ENCODE results near the gene CACNA1C.

- TF ChIP-seq, protein P1, sequence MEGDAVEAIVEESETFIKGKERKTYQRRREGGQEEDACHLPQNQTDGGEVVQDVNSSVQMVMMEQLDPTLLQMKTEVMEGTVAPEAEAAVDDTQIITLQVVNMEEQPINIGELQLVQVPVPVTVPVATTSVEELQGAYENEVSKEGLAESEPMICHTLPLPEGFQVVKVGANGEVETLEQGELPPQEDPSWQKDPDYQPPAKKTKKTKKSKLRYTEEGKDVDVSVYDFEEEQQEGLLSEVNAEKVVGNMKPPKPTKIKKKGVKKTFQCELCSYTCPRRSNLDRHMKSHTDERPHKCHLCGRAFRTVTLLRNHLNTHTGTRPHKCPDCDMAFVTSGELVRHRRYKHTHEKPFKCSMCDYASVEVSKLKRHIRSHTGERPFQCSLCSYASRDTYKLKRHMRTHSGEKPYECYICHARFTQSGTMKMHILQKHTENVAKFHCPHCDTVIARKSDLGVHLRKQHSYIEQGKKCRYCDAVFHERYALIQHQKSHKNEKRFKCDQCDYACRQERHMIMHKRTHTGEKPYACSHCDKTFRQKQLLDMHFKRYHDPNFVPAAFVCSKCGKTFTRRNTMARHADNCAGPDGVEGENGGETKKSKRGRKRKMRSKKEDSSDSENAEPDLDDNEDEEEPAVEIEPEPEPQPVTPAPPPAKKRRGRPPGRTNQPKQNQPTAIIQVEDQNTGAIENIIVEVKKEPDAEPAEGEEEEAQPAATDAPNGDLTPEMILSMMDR (IDR thresholded peaks at IDR 0.05) = no peak
- TF ChIP-seq POLR2A (IDR thresholded peaks at IDR 0.05) (no peak), POLR2AphosphoS5 (IDR thresholded peaks at IDR 0.05) (no peak)
Observed at GRCh38 chr12:2039034-2039433, 13.8 kb upstream of the CACNA1C start.
